ENCODE results near the gene NOS3. TPM values are rescaled to one million over a fixed set of nuclear protein-coding genes. Genes with fewer than 3 reads are reported as not detected.
A peak's percentile ranks its signal among the peaks of the same experiment; 100 is the strongest.

The NOS3 gene
- total and polyA plus RNA-seq, 2 of the 13 experiments (the other 11 are each of a cell fraction or from before 2014, with no cell fraction given): 3.7 to 7.5 TPM

DNA sequence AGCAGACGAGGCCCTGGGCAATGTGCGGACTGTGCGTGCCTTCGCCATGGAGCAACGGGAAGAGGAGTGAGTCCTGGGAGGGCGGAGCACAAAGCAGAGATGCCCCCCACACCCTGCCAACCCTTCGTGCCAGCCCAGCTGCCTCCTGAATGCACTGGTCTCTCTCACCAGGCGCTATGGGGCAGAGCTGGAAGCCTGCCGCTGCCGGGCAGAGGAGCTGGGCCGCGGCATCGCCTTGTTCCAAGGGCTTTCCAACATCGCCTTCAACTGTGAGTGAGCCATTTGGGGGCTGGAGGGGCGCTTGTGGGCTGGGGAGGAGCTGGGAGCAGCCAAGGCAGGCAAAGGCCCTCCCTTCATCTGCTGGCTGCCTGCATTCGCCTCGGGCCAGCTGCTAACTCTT is 45.1 kb downstream of the NOS3 start (continued):
- TF ChIP-seq BRF2 (CRISPR knock-in tag; IDR thresholded peaks at IDR 0.05) (no peak), NFATC3 (CRISPR knock-in tag; IDR thresholded peaks at IDR 0.05) (no peak), ZNF746 (CRISPR knock-in tag; IDR thresholded peaks at IDR 0.05) (no peak)

GRCh38 chr7:151038951-151039849 is 48.4 kb downstream of the NOS3 start:
- H2AFZ ChIP-seq (ENCODE audit: low read length): no peak overlapping the region
- H3K27ac ChIP-seq (ENCODE audit: extremely low read length, insufficient read depth, low read length): no peak overlapping the region
- FAIRE-seq (no peak), ATAC-seq (peak; percentile 80), DNase-seq (ENCODE audit: low spot score) (peak; percentile 67)
- no peaks in the 10 kb centered on the region for H3K36me3 ChIP-seq (replicated peaks in 1 of 2; ENCODE audit: control insufficient read depth in 1 of 2, insufficient read depth in 2 of 2, low read length in 2 of 2)
- peaks cover 14% of the 10 kb centered on the region for H3K4me1 ChIP-seq (ENCODE audit: insufficient read depth, low read length)
- no peak overlapping the region for H3K4me3 ChIP-seq (replicated peaks in 1 of 3; ENCODE audit: insufficient read depth in 1 of 3, low read depth in 2 of 3, low read length in 3 of 3)
- CTCF ChIA-PET (ENCODE audit: low intra/inter-chr PET ratio, low total read pairs): no interaction called here
- no peaks in the 10 kb centered on the region for H4K20me1 ChIP-seq (ENCODE audit: insufficient read depth, low read length)
- POLR2A ChIA-PET: interaction anchor here (0.5 to 1.4 kb wide), 2 partner anchors 11 to 51 kb away, joined by 3 to 7 read pairs; partner anchors contain the start of gene ABCB8
- H3K9me3 ChIP-seq (ENCODE audit: low read length): no peaks in the 10 kb centered on the region
- H3K79me2 ChIP-seq (ENCODE audit: insufficient read depth, low read length): no peaks in the 10 kb centered on the region
- 28% methylated on average over 5 of the region's 12 CpGs for WGBS (ENCODE audit: low lambda C conversion rate)
- no TSS peak for BruUV-seq (replicated peaks)
- in situ Hi-C loops (cut with HindIII; ENCODE audit: extremely low pct_ligation_motif_present, low pct_unique_long_range_greater_than_20kb) (no loop called here), intact Hi-C loops (cut with micrococcal nuclease; ENCODE audit: unreplicated experiment) (no loop called here)
- no peak overlapping the region for H3K9ac ChIP-seq (ENCODE audit: insufficient read depth, low read depth, low read length)
- H3K27me3 ChIP-seq (ENCODE audit: control insufficient read depth in 1 of 2, insufficient read depth in 2 of 2, low read length in 2 of 2): no peaks in the 10 kb centered on the region
- peak overlapping the region; percentile 32; the same call in 1 of the 2 replicates for H3K4me2 ChIP-seq (ENCODE audit: low read depth, low read length)
- peak; percentile 31; the same call in 1 of the 2 replicates for TF ChIP-seq SAP130 (CRISPR knock-in tag; IDR thresholded peaks at IDR 0.05; ENCODE audit: low read depth)
- TF ChIP-seq ZBTB7B (CRISPR knock-in tag; IDR thresholded peaks at IDR 0.05): no peak
- TF ChIP-seq XRCC5 (optimal IDR thresholded peaks at IDR 0.05; ENCODE audit: low read length): peak; percentile 64
- TF ChIP-seq ZFX (CRISPR knock-in tag; IDR thresholded peaks at IDR 0.05; ENCODE audit: low read depth): peak; percentile 17; the same call in 1 of the 2 replicates
- TF ChIP-seq, protein P1, sequence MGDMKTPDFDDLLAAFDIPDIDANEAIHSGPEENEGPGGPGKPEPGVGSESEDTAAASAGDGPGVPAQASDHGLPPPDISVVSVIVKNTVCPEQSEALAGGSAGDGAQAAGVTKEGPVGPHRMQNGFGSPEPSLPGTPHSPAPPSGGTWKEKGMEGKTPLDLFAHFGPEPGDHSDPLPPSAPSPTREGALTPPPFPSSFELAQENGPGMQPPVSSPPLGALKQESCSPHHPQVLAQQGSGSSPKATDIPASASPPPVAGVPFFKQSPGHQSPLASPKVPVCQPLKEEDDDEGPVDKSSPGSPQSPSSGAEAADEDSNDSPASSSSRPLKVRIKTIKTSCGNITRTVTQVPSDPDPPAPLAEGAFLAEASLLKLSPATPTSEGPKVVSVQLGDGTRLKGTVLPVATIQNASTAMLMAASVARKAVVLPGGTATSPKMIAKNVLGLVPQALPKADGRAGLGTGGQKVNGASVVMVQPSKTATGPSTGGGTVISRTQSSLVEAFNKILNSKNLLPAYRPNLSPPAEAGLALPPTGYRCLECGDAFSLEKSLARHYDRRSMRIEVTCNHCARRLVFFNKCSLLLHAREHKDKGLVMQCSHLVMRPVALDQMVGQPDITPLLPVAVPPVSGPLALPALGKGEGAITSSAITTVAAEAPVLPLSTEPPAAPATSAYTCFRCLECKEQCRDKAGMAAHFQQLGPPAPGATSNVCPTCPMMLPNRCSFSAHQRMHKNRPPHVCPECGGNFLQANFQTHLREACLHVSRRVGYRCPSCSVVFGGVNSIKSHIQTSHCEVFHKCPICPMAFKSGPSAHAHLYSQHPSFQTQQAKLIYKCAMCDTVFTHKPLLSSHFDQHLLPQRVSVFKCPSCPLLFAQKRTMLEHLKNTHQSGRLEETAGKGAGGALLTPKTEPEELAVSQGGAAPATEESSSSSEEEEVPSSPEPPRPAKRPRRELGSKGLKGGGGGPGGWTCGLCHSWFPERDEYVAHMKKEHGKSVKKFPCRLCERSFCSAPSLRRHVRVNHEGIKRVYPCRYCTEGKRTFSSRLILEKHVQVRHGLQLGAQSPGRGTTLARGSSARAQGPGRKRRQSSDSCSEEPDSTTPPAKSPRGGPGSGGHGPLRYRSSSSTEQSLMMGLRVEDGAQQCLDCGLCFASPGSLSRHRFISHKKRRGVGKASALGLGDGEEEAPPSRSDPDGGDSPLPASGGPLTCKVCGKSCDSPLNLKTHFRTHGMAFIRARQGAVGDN (CRISPR knock-in tag; IDR thresholded peaks at IDR 0.05): peak; percentile 22; the same call in 1 of the 2 replicates
- no peak for TF ChIP-seq ZNF260 (CRISPR knock-in tag; IDR thresholded peaks at IDR 0.05; ENCODE audit: borderline replicate concordance, low read depth)
- TF ChIP-seq ZNF75D (CRISPR knock-in tag; IDR thresholded peaks at IDR 0.05; ENCODE audit: borderline replicate concordance): no peak
- TF ChIP-seq ZNF616 (CRISPR knock-in tag; IDR thresholded peaks at IDR 0.05; ENCODE audit: low read depth): no peak
- peak; percentile 91 for TF ChIP-seq FOSL2 (CRISPR knock-in tag; IDR thresholded peaks at IDR 0.05)
